ENCODE data around the gene PDE4D. TPM values are rescaled to one million over a fixed set of nuclear protein-coding genes. Genes with fewer than 3 reads are reported as not detected.

Gene PDE4D
- total RNA-seq, 1 donor from 2014 or later: 34.5 TPM

GRCh38 chr5:59829386-59829785 is 64.1 kb downstream of the PDE4D start:
- peaks cover 9% of the 10 kb centered on the region for H3K27me3 ChIP-seq (ENCODE audit: low read depth)
- H3K4me3 ChIP-seq: no peak overlapping the region
- no peaks in the 10 kb centered on the region for H3K9me3 ChIP-seq (replicated peaks)
- no peak for DNase-seq
- no peak for TF ChIP-seq CTCF (IDR thresholded peaks at IDR 0.05; ENCODE audit: borderline replicate concordance)
- H3K27ac ChIP-seq (replicated peaks): no peak overlapping the region
- intact Hi-C loops (cut with micrococcal nuclease): no loop called here
- no peaks in the 10 kb centered on the region for H3K36me3 ChIP-seq
- no peaks in the 10 kb centered on the region for H3K4me1 ChIP-seq

DNA sequence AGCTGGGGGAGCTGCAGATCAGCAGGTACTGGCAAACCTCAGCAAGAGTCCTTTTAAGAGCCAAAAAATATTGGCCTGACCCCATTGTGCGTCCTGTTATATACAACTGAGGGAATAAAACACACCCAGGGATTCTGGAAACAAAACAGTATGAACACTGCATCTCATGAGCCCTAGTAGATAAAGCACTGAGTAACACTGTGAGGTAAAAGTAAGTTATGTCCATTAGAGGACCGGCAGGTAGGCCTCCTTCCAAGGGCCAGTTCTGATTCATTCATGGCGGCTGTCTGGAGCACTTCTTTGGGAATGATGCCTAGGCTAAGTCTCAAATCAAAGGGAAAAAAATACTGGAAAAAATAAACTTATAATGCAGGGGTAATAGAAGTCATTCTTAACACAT is 64.9 kb downstream of the PDE4D start:
- Histone ChIP-seq H3K27me3 (ENCODE audit: low read depth) (peaks cover 13% of the 10 kb centered on the region), H3K36me3 (no peaks in the 10 kb centered on the region), H3K4me1 (no peaks in the 10 kb centered on the region), H3K27ac (replicated peaks) (no peak overlapping the region), H3K9me3 (replicated peaks) (no peaks in the 10 kb centered on the region), H3K4me3 (no peak overlapping the region)
- intact Hi-C loops (cut with micrococcal nuclease): no loop called here
- DNase-seq: no peak
- no peak for TF ChIP-seq CTCF (IDR thresholded peaks at IDR 0.05; ENCODE audit: borderline replicate concordance)

DNA sequence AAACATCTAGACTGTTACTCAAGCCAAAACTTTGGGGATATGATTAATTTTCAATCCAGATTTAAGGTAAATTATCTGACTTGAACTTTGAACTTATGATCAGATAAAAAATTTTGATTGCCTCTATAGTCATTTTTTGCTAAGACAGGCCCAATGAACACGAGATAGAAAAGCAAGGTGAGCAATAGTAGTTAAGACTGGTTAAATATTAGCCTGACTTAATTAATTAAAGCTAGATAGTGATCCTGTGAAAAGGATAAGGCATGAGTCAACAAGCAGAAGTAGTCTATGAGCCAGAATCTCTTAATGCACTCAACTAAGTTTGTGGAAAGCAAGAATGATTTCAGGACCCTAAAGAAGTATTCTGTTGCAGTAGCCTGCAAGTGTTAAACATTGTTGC is 66.5 kb downstream of the PDE4D start:
- TF ChIP-seq CTCF (IDR thresholded peaks at IDR 0.05; ENCODE audit: borderline replicate concordance): no peak
- Histone ChIP-seq H3K9me3 (replicated peaks) (no peaks in the 10 kb centered on the region), H3K27ac (replicated peaks) (no peak overlapping the region), H3K36me3 (no peaks in the 10 kb centered on the region), H3K4me3 (no peak overlapping the region), H3K27me3 (ENCODE audit: low read depth) (peaks cover 13% of the 10 kb centered on the region), H3K4me1 (no peaks in the 10 kb centered on the region)
- intact Hi-C loops (cut with micrococcal nuclease): no loop called here
- no peak for DNase-seq

GRCh38 chr5:59823420-59823819 is 70.1 kb downstream of the PDE4D start:
- H3K27ac ChIP-seq (replicated peaks): no peak overlapping the region
- H3K9me3 ChIP-seq (replicated peaks): no peaks in the 10 kb centered on the region
- no peak overlapping the region for H3K4me3 ChIP-seq
- no peak for TF ChIP-seq CTCF (IDR thresholded peaks at IDR 0.05; ENCODE audit: borderline replicate concordance)
- H3K36me3 ChIP-seq: no peaks in the 10 kb centered on the region
- intact Hi-C loops (cut with micrococcal nuclease): no loop called here
- H3K27me3 ChIP-seq (ENCODE audit: low read depth): peaks cover 21% of the 10 kb centered on the region
- DNase-seq: no peak
- no peaks in the 10 kb centered on the region for H3K4me1 ChIP-seq

GRCh38 chr5:59819806-59820205 is 73.7 kb downstream of the PDE4D start:
- TF ChIP-seq CTCF (IDR thresholded peaks at IDR 0.05; ENCODE audit: borderline replicate concordance): no peak
- DNase-seq: no peak
- H3K27ac ChIP-seq (replicated peaks): no peak overlapping the region
- H3K27me3 ChIP-seq (ENCODE audit: low read depth): peaks cover 16% of the 10 kb centered on the region
- intact Hi-C loops (cut with micrococcal nuclease): loop anchor here (10.0 kb wide), 1 partner anchor 765 kb away; no protein-coding TSS in a partner anchor
- H3K36me3 ChIP-seq: no peaks in the 10 kb centered on the region
- H3K4me3 ChIP-seq: no peak overlapping the region
- H3K4me1 ChIP-seq: no peaks in the 10 kb centered on the region
- H3K9me3 ChIP-seq (replicated peaks): no peaks in the 10 kb centered on the region

- Histone ChIP-seq H3K4me3 (no peak overlapping the region), H3K27me3 (ENCODE audit: low read depth) (peaks cover 13% of the 10 kb centered on the region), H3K4me1 (no peaks in the 10 kb centered on the region), H3K36me3 (no peaks in the 10 kb centered on the region), H3K27ac (replicated peaks) (no peak overlapping the region), H3K9me3 (replicated peaks) (no peaks in the 10 kb centered on the region)
- DNase-seq: no peak
- no peak for TF ChIP-seq CTCF (IDR thresholded peaks at IDR 0.05; ENCODE audit: borderline replicate concordance)
- intact Hi-C loops (cut with micrococcal nuclease): loop anchor here (10.0 kb wide), 1 partner anchor 767 kb away; no protein-coding TSS in a partner anchor
These were observed 76.0 kb downstream of the PDE4D start for GRCh38 chr5:59817536-59817935.

All from left ventricle myocardium inferior (tissue), 1 donor.